A673 (cell line): Measurements from ENCODE around the gene OXTR. TPM values are rescaled to one million over a fixed set of nuclear protein-coding genes. Genes with fewer than 3 reads are reported as not detected.

Source experiments
- BruUV-seq: library from RNA; stranded (reverse); fragments of 400-500 nt; replicated peaks from 2 replicates; lab custom pipeline; 2021; lab: Mats Ljungman, UMichigan
- CTCF ChIA-PET: fragments of 300-600 bp; sonication (Branson Sonifier 250); formaldehyde crosslinking; loops from one replicate; lab custom pipeline; 2022; ENCODE audit warnings: antibody characterized with exemption; lab: Charles Lee
- POLR2A ChIA-PET: fragments of 300-600 bp; sonication (Branson Sonifier 250); formaldehyde crosslinking; loops from one replicate; lab custom pipeline; 2022; ENCODE audit warnings: antibody characterized with exemption; ENCODE audit not compliant: low non-redundant PET; lab: Charles Lee
- DNase-seq: peaks from one replicate; pipeline ENCODE4 v3.0.0-alpha.2; 2015; ENCODE audit warnings: low spot score
- H3K27ac ChIP-seq: fragments of 200-600 bp; sonication (generic); 2 replicates; pipeline ENCODE4 v1.5.1; 2016; ENCODE audit warnings: mixed run types, low read depth, mild to moderate bottlenecking, mixed read lengths, antibody characterized with exemption, low read length; ENCODE audit not compliant: poor library complexity, severe bottlenecking
- H3K27me3 ChIP-seq: fragments of 200-600 bp; sonication (generic); replicated peaks from 2 replicates; pipeline ENCODE4 v1.6.1; 2017; ENCODE audit warnings: mixed run types, low read depth, mild to moderate bottlenecking, mixed read lengths, antibody characterized with exemption, low read length; ENCODE audit not compliant: insufficient read depth, poor library complexity
- H3K36me3 ChIP-seq: fragments of 200-600 bp; sonication (generic); 2 replicates; pipeline ENCODE4 v1.6.1; 2016; ENCODE audit warnings: mixed run types, mild to moderate bottlenecking, mixed read lengths, antibody characterized with exemption, low read length; ENCODE audit not compliant: insufficient read depth, poor library complexity, severe bottlenecking
- H3K4me1 ChIP-seq: fragments of 200-600 bp; sonication (generic); 2 replicates; pipeline ENCODE4 v1.6.1; 2017; ENCODE audit warnings: mixed run types, mild to moderate bottlenecking, mixed read lengths, antibody characterized with exemption, low read length; ENCODE audit not compliant: insufficient read depth, poor library complexity, severe bottlenecking
- H3K4me3 ChIP-seq: fragments of 200-600 bp; sonication (generic); 2 replicates; pipeline ENCODE4 v1.5.1; 2016; ENCODE audit warnings: low read depth, mixed run types, mild to moderate bottlenecking, mixed read lengths, low read length; ENCODE audit not compliant: poor library complexity, severe bottlenecking
- H3K9me3 ChIP-seq: fragments of 200-600 bp; sonication (generic); 2 replicates; pipeline ENCODE4 v1.6.1; 2016; ENCODE audit warnings: mixed run types, low read depth, mild to moderate bottlenecking, mixed read lengths, antibody characterized with exemption, low read length; ENCODE audit not compliant: poor library complexity, severe bottlenecking
- EZH2 ChIP-seq: fragments of 200-600 bp; sonication (generic); IDR thresholded peaks from 2 replicates; pipeline ENCODE4 v1.6.1; 2017; ENCODE audit warnings: borderline replicate concordance, low read depth, mild to moderate bottlenecking, mixed read lengths, antibody characterized with exemption, low read length; ENCODE audit not compliant: poor library complexity, severe bottlenecking
- intact Hi-C: fragments of 100-400 bp; cut with micrococcal nuclease; formaldehyde crosslinking; loops from one replicate; pipeline ENCODE4 v1.10.0; 2022; ENCODE audit not compliant: unreplicated experiment
- total RNA-seq: library from RNA; stranded (reverse); gene quantifications from 2 replicates; pipeline ENCODE4 v1.2.3, GENCODE V29; 2021
- TF ChIP-seq, protein P1 (sequence below): fragments of 300-800, 200-600 bp; sonication (generic); conservative IDR thresholded peaks from 2 replicates; pipeline ENCODE4 v1.5.1; 2017; ENCODE audit warnings: low read depth, mild to moderate bottlenecking, antibody characterized with exemption, low read length, moderate library complexity, mixed read lengths

Gene OXTR
- total RNA-seq, 1 experiment from 2014 or later, result 6.5 TPM

DNA sequence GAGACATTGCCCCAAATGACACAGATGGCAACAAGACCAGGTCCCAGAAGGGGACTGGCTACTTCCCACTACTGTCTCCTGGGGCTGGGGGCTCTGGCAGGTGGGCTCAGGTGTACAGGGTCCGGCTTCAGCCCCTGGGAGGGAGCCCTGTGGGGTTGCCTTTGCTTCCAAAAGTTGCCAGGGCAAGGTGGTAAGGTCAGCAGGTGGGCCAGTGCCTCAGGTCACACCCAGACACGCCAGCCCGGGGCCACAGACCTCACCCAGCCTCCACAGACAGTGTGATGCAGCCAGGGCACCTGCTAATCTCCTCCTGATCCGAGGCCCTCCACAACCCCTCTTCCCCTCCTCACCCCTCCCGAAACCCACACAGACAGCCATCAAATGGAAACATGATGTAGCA is 7.5 kb downstream of the OXTR start:
- POLR2A ChIA-PET, result no interaction called here
- Histone ChIP-seq H3K9me3 (no peaks in the 10 kb centered on the region), H3K4me1 (no peaks in the 10 kb centered on the region), H3K27me3 (no peaks in the 10 kb centered on the region), H3K4me3 (no peak overlapping the region), H3K36me3 (no peaks in the 10 kb centered on the region), H3K27ac (no peak overlapping the region)
- TF ChIP-seq, protein P1, sequence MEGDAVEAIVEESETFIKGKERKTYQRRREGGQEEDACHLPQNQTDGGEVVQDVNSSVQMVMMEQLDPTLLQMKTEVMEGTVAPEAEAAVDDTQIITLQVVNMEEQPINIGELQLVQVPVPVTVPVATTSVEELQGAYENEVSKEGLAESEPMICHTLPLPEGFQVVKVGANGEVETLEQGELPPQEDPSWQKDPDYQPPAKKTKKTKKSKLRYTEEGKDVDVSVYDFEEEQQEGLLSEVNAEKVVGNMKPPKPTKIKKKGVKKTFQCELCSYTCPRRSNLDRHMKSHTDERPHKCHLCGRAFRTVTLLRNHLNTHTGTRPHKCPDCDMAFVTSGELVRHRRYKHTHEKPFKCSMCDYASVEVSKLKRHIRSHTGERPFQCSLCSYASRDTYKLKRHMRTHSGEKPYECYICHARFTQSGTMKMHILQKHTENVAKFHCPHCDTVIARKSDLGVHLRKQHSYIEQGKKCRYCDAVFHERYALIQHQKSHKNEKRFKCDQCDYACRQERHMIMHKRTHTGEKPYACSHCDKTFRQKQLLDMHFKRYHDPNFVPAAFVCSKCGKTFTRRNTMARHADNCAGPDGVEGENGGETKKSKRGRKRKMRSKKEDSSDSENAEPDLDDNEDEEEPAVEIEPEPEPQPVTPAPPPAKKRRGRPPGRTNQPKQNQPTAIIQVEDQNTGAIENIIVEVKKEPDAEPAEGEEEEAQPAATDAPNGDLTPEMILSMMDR, result no peak
- TF ChIP-seq EZH2, result no peak
- intact Hi-C loops, result no loop called here
- no TSS peak for BruUV-seq
- CTCF ChIA-PET, result no interaction called here
- DNase-seq, result no peak

DNA sequence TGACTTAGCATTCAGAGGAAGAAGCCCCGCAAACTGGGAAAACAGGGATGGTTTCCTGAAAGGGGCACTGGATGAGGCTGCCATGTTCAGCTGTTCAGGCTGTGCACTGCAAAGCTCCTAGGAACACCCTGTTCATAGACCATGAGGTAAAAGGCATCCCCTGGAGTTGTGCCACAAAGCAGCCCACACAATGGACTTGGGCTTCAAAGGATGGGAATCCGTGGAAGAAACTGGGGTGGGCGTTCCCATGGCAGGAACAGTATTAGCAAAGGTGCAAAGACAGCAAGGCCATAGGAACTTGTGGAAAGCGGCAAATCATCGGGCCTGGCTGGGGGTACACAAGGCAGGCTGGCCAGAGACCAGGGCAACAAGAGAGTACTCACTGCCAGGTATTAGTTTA is 8.9 kb downstream of the OXTR start:
- Histone ChIP-seq H3K9me3 (no peaks in the 10 kb centered on the region), H3K27me3 (no peaks in the 10 kb centered on the region), H3K4me3 (no peak overlapping the region), H3K4me1 (no peaks in the 10 kb centered on the region), H3K27ac (no peak overlapping the region), H3K36me3 (no peaks in the 10 kb centered on the region)
- intact Hi-C loops, result no loop called here
- ChIA-PET POLR2A (no interaction called here), CTCF (no interaction called here)
- no peak for DNase-seq
- TF ChIP-seq, protein P1, result no peak
- BruUV-seq, result no TSS peak

DNA sequence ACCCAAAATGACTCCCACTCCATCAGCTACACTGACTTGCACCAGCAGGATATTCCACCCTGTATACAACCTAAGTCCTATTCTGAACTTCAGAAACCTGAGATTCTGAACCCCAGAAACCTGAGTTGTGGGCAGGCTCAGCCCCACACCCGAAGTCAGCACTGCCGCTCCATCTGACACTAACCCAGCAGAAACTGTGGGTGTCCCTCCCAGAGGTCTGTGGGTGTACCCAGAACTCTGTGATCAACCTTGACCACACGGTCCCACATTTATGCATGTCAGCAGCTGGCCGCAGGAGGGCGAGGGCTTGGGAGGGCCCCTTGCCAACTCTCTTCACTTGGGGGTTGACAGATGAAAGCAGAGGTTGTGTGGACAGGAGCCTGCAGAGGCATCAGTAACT is 9.3 kb downstream of the OXTR start:
- Histone ChIP-seq H3K27me3 (no peaks in the 10 kb centered on the region), H3K27ac (no peak overlapping the region), H3K4me1 (no peaks in the 10 kb centered on the region), H3K4me3 (no peak overlapping the region), H3K9me3 (no peaks in the 10 kb centered on the region), H3K36me3 (no peaks in the 10 kb centered on the region)
- intact Hi-C loops, result no loop called here
- ChIA-PET CTCF (no interaction called here), POLR2A (no interaction called here)
- BruUV-seq, result no TSS peak
- DNase-seq, result no peak
- TF ChIP-seq EZH2, result no peak
- TF ChIP-seq, protein P1, result no peak
